Caco-2 (cell line): Measurements from ENCODE around the gene XPO5. TPM values are rescaled to one million over a fixed set of nuclear protein-coding genes. Genes with fewer than 3 reads are reported as not detected.

Experiments used
- BruUV-seq: library from RNA; stranded (reverse); fragments of 400-500 nt; replicated peaks from 2 replicates; lab custom pipeline; 2021; lab: Mats Ljungman, UMichigan
- CTCF ChIA-PET: fragments of 300-600 bp; sonication (Branson Sonifier 250); formaldehyde crosslinking; loops from one replicate; lab custom pipeline; 2022; ENCODE audit warnings: antibody characterized with exemption; lab: Charles Lee
- POLR2A ChIA-PET: fragments of 300-600 bp; sonication (Branson Sonifier 250); formaldehyde crosslinking; loops from one replicate; lab custom pipeline; 2022; ENCODE audit warnings: antibody characterized with exemption; lab: Charles Lee
- DNase-seq, 2 experiments: peaks; one replicate each; pipeline versions ENCODE4 v3.0.0 to v3.0.0-alpha.2; 2020 to 2022
- H3K27me3 ChIP-seq: replicated peaks from 2 replicates; pipeline ENCODE4 v1.6.0; 2011; ENCODE audit warnings: low read length; ENCODE audit not compliant: control insufficient read depth, insufficient read depth
- H3K36me3 ChIP-seq: 2 replicates; pipeline ENCODE4 v1.5.1; 2011; ENCODE audit warnings: low read length; ENCODE audit not compliant: control insufficient read depth, insufficient read depth
- H3K4me1 ChIP-seq: fragments of 250-450 bp; sonication (Bioruptor Pico); 2 replicates; pipeline ENCODE4 v1.5.1; 2020; ENCODE audit warnings: mild to moderate bottlenecking
- H3K4me3 ChIP-seq: 2 replicates; pipeline ENCODE4 v1.5.1; 2011; ENCODE audit warnings: low read depth, mild to moderate bottlenecking, control low read depth, low read length
- H3K9me3 ChIP-seq: fragments of 250-450 bp; sonication (Bioruptor Pico); 2 replicates; pipeline ENCODE4 v1.5.1; 2020; ENCODE audit warnings: mild to moderate bottlenecking, moderate library complexity
- H3K27ac Mint-ChIP-seq: one replicate; pipeline ENCODE4 v1.8.0; 2022; ENCODE audit warnings: mixed read lengths; ENCODE audit not compliant: unreplicated experiment
- H3K27me3 Mint-ChIP-seq: one replicate; pipeline ENCODE4 v1.8.0; 2022; ENCODE audit warnings: mixed read lengths; ENCODE audit not compliant: insufficient read depth, unreplicated experiment
- H3K36me3 Mint-ChIP-seq: one replicate; pipeline ENCODE4 v1.8.0; 2022; ENCODE audit warnings: mild to moderate bottlenecking, mixed read lengths; ENCODE audit not compliant: insufficient read depth, unreplicated experiment
- H3K4me1 Mint-ChIP-seq: one replicate; pipeline ENCODE4 v1.8.0; 2022; ENCODE audit warnings: low read depth, mixed read lengths; ENCODE audit not compliant: unreplicated experiment
- H3K4me3 Mint-ChIP-seq: one replicate; pipeline ENCODE4 v1.8.0; 2022; ENCODE audit warnings: mild to moderate bottlenecking, moderate library complexity, mixed read lengths; ENCODE audit not compliant: unreplicated experiment
- H3K9me3 Mint-ChIP-seq: one replicate; pipeline ENCODE4 v1.8.0; 2022; ENCODE audit warnings: mixed read lengths; ENCODE audit not compliant: unreplicated experiment
- intact Hi-C: fragments of 100-400 bp; cut with micrococcal nuclease; formaldehyde crosslinking; loops from one replicate; pipeline ENCODE4 v1.10.0; 2022; ENCODE audit not compliant: unreplicated experiment
- total RNA-seq: library from RNA; stranded (reverse); gene quantifications from 2 replicates; pipeline ENCODE4 v1.2.3, GENCODE V29; 2022
- TF ChIP-seq, protein P1 (sequence below), 2 experiments: fragments of 200-600 bp in 1 of 2; IDR thresholded peaks; 1 replicate in 1 of 2; 2 replicates in 1 of 2; pipeline versions ENCODE4 v1.5.1 to v1.8.0; 2011 to 2022; ENCODE audit warnings: antibody characterized with exemption in 1 of 2, control low read depth in 1 of 2, inconsistent platforms in 1 of 2, low read depth in 1 of 2, low read length in 1 of 2, mild to moderate bottlenecking in 1 of 2, moderate library complexity in 1 of 2; ENCODE audit not compliant: insufficient read depth in 1 of 2, severe bottlenecking in 1 of 2, unreplicated experiment in 1 of 2

The XPO5 gene
- total RNA-seq, 1 experiment from 2014 or later: 79.3 TPM

DNA sequence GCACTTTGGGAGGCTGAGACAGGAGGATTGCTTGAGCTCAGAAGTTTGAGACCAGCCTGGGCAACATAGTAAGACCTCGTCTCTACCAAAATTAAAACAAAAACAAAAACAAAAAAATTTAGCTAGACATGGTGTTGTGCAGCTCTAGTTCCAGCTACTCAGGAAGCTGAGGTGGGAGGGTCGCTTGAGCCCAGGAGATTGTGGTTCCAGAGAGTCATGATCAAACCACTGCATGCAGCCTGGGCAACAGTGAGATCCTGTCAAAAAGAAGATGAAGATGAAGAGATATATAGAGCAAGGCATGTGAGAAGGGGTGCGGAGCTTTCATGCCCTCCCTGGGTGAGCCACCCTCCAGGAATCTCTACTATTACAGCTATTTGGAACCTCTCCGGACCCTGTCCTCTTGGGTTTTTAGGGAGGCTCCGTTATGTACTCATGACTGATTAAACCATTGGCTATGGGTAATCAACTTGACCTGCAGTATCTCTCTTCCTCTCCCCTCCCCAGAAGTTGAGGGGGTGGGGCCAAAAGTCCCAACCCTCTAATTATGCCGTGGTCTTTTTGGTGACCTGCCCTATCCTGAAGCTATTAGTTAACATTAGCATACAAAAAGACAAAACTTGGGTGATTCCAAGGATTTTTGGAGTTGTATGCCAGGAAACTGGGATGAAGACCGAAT, 9.2 kb upstream of the XPO5 start:
- no peaks in the 10 kb centered on the region for H3K9me3 Mint-ChIP-seq
- Histone ChIP-seq H3K4me1 (no peaks in the 10 kb centered on the region), H3K27me3 (no peaks in the 10 kb centered on the region), H3K4me3 (no peak overlapping the region), H3K36me3 (no peaks in the 10 kb centered on the region; the same call in 1 of the 2 replicates), H3K9me3 (no peaks in the 10 kb centered on the region)
- H3K36me3 Mint-ChIP-seq: peaks cover 21% of the 10 kb centered on the region
- H3K4me3 Mint-ChIP-seq: no peak overlapping the region
- no peaks in the 10 kb centered on the region for H3K27me3 Mint-ChIP-seq
- intact Hi-C loops: no loop called here
- TF ChIP-seq, protein P1, sequence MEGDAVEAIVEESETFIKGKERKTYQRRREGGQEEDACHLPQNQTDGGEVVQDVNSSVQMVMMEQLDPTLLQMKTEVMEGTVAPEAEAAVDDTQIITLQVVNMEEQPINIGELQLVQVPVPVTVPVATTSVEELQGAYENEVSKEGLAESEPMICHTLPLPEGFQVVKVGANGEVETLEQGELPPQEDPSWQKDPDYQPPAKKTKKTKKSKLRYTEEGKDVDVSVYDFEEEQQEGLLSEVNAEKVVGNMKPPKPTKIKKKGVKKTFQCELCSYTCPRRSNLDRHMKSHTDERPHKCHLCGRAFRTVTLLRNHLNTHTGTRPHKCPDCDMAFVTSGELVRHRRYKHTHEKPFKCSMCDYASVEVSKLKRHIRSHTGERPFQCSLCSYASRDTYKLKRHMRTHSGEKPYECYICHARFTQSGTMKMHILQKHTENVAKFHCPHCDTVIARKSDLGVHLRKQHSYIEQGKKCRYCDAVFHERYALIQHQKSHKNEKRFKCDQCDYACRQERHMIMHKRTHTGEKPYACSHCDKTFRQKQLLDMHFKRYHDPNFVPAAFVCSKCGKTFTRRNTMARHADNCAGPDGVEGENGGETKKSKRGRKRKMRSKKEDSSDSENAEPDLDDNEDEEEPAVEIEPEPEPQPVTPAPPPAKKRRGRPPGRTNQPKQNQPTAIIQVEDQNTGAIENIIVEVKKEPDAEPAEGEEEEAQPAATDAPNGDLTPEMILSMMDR (IDR thresholded peaks at IDR 0.05; ENCODE audit: insufficient read depth in 1 of 2, low read depth in 1 of 2, low read length in 1 of 2, severe bottlenecking in 1 of 2, unreplicated experiment in 1 of 2): no peak
- H3K4me1 Mint-ChIP-seq: no peaks in the 10 kb centered on the region
- no peak for DNase-seq
- POLR2A ChIA-PET: no interaction called here
- H3K27ac Mint-ChIP-seq: no peak overlapping the region
- CTCF ChIA-PET: no interaction called here
- no TSS peak for BruUV-seq

DNA sequence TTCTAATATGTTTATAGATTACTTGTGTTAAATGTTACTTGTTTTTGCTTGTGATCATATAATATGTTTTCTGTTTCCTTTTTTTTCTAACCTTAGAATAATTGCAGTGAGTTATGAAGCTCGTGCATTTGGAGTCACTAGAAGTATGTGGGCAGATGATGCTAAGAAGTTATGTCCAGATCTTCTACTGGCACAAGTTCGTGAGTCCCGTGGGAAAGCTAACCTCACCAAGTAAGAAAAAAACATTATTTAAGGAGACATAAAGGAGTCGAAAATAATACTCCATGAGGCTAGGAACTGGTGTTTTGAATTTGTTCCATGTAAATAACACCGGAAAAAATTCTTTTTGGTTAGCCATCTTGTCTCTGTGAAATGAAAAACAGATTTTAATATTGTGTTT, 7.1 kb upstream of the XPO5 start:
- intact Hi-C loops: no loop called here
- H3K4me1 ChIP-seq: no peaks in the 10 kb centered on the region
- POLR2A ChIA-PET: no interaction called here
- no peak overlapping the region for H3K4me3 ChIP-seq
- H3K27me3 Mint-ChIP-seq: no peaks in the 10 kb centered on the region
- no peaks in the 10 kb centered on the region for H3K27me3 ChIP-seq
- H3K4me1 Mint-ChIP-seq: peaks cover 11% of the 10 kb centered on the region
- no peaks in the 10 kb centered on the region; the same call in 1 of the 2 replicates for H3K36me3 ChIP-seq
- H3K9me3 Mint-ChIP-seq: no peaks in the 10 kb centered on the region
- H3K27ac Mint-ChIP-seq: no peak overlapping the region
- CTCF ChIA-PET: no interaction called here
- no TSS peak for BruUV-seq
- TF ChIP-seq, protein P1 (IDR thresholded peaks at IDR 0.05; ENCODE audit: insufficient read depth in 1 of 2, low read depth in 1 of 2, low read length in 1 of 2, severe bottlenecking in 1 of 2, unreplicated experiment in 1 of 2): no peak
- H3K9me3 ChIP-seq: no peaks in the 10 kb centered on the region
- peaks cover 15% of the 10 kb centered on the region for H3K36me3 Mint-ChIP-seq
- H3K4me3 Mint-ChIP-seq: no peak overlapping the region
- DNase-seq: no peak

DNA sequence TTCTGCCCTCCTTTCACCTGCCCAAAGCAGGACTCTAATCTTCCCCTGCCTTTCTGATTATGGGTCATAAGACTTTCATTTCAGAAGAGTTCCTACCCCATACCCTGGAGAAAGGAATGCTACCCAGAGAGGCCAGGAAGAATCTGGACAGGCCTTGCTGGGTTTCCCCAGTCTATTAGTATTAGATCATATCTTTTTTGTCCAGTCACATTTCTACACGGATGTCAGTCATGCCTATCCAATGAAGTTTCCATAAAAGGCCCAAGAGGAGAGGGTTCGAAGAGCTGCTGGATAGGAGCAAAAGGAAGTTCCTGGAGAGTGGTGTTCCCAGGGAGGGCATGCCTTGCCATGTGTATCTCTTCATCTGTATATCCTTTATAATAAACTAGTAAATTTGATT, 3.3 kb upstream of the XPO5 start:
- BruUV-seq: no TSS peak
- CTCF ChIA-PET: interaction anchor here (0.6 kb wide), 1 partner anchor 9 kb away, joined by 3 read pairs; no protein-coding TSS in a partner anchor
- no peak for DNase-seq

More for the DNA sequence above, 3.3 kb upstream of the XPO5 start:
- POLR2A ChIA-PET: no interaction called here
- no peak overlapping the region for H3K27ac Mint-ChIP-seq
- H3K36me3 Mint-ChIP-seq: peaks cover 26% of the 10 kb centered on the region
- Histone ChIP-seq H3K4me1 (no peaks in the 10 kb centered on the region), H3K9me3 (no peaks in the 10 kb centered on the region), H3K4me3 (no peak overlapping the region), H3K27me3 (no peaks in the 10 kb centered on the region), H3K36me3 (no peaks in the 10 kb centered on the region)
- TF ChIP-seq, protein P1 (IDR thresholded peaks at IDR 0.05; ENCODE audit: insufficient read depth in 1 of 2, low read depth in 1 of 2, low read length in 1 of 2, severe bottlenecking in 1 of 2, unreplicated experiment in 1 of 2): no peak
- H3K27me3 Mint-ChIP-seq: no peaks in the 10 kb centered on the region
- H3K9me3 Mint-ChIP-seq: no peaks in the 10 kb centered on the region
- intact Hi-C loops: no loop called here
- H3K4me1 Mint-ChIP-seq: peaks cover 11% of the 10 kb centered on the region
- peak overlapping the region; percentile 33 for H3K4me3 Mint-ChIP-seq
